HG02610 (cell line): ENCODE data around the gene UNC5B.

Experiments
- ATAC-seq: cut with Tn5 transposase; IDR thresholded peaks from one replicate; pipeline ENCODE4 v1.9.1; 2021; ENCODE audit warnings: mild to moderate bottlenecking, moderate library complexity; ENCODE audit not compliant: unreplicated experiment

Gene UNC5B

DNA sequence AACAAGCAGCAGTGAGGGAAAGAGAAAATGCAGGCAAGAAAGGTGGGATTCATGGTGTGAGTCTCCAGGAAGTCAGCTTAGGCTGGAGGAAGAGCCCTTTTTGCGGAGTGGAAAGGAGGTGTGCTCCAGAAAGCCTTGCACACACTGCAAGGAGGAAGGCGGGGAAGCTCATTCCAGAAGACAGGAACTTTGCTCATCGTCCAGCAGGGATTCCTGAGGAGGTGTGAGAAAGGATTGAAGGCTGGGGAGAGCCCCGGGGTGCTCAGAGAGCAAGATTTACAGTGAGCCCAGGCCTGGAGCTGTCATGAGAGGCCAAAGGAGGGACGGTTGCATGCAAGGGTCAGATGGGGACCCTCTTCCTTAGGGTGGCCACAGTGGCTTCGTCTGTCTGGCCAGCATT is 124.3 kb downstream of the UNC5B start:
- ATAC-seq, result no peak

DNA sequence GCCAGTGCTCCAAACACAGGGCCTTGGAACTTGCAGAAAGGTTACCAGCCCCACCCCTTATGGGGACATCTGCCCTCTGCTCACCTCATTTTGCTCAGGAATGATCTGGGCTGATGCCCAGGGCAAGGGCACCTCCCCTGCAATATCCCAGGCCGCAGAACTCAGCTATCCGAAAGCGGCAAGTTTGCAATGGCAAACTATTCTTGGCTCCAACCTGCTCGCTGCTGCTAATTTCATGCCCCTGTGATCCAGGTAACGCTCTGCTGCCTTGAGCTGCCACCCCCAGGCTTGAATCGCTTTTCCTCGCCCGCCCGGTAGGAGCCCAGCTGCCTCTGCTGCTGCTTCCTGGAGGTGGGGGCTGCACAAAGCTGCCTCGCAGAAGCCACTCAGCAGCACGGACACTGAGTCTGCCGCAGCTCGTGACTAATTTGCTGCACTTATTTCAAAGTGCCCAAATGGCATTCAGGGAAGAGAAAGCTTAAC is 124.9 kb downstream of the UNC5B start:
- ATAC-seq, result no peak

DNA sequence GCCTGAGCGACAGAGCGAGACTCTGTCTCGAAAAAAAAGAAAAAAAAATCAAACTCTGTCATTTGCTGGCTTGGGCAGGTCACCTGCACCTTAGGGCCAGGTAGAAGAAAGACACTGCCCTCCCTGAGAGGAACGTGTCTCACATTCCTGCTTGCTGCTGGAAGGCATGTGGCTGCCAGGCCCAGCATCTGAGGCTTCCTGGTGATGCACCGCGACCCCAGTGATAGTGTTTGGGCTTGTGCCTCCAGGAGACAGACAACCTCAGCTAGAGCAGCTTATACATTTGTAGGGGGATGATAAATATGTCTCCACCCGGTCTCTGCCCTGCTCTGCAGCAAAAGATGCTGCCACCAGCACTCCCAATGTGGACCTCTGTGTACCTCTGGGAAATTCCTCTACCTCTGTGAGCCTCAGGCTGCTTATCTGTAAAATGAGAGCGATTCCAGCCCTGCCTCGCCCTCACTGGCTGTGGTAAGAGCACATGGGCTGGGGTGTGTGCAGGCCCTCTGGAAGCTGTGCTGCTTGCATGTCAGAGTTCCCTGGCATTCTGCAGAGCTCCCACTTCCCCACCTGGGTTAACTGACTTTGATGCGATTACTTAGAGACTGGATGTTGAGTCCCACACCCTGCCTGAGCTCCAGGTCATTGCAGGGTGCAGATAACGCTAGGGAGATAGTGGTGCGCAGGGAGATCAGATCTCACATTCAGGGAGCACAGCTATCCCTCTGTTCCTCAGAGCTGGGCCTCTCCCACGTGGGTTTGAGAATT is 126.5 kb downstream of the UNC5B start:
- ATAC-seq, result no peak

DNA sequence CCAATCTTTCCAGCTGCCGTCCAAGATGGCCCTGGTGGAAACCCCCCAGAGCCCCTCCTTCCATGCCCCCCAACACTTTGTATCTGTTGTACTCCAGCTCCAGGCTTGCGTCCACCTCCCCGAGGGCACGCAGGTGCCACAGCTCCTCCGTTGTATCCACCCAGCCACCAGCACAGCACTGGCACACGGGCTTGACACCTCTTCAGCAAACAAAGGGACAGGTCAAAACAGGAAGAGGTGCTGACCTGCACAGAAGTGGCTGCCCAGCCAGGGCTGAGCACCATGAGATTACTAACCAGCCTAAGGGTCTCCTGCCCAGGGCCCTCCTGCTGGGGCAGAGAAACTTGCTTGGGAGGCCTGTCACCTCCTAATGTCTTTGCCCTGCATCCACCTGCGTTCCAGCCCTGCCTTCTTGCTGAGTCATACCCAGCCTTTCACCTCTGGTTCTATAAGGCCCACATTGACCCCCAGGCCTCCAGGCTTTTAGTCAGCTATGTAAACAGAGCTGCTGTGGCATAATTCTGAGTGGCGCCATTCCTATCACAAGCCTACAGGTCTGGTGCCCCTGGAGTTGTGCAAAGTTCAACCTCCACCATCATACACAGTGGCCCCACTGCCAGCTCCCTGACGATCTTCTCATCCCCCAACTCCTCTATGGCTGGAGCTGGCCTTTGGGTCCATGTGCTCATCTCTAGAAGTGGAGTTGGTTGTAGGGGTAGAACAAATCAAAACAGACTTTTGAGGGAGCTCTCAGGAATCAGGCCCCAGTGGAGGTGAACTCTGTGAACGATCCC is 127.6 kb downstream of the UNC5B start:
- ATAC-seq, result no peak

DNA sequence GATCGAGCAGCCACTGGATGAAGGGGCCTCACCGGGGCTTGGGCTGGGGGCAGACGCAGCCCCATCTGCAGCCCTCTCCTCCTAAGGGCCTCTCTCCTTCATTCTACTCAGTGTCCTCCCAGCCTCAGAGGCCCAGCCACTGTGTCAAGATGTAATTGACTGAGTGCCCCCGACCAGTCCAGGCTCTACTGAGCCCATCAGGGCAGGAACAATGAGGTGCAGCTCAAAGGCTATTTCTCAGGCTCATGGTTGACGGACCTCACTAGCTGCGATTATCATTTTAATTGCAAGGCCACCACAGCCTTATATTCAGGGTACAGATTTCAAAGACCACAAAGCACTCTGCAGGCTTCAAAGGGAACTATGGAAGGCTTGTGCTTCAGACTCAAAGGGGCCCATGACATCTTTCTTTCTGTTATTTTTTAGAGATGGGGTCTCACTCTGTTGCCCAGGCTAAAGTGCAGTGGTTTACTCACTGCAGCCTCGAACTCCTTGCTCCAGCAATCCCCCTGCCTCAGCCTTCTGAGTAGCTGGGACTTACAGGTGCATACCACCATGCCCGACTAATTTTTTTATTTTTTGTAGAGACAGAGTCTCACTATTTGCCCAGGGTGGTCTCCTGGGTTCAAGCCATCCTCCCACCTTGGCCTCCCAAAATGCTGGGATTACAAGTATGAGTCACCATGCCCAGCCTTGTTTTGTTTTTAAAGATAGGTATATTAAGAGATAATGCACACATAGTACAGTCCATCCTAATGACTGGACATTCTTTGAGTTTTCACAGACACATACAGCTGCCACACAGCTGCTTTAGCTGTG is 130.4 kb downstream of the UNC5B start:
- ATAC-seq, result no peak

DNA sequence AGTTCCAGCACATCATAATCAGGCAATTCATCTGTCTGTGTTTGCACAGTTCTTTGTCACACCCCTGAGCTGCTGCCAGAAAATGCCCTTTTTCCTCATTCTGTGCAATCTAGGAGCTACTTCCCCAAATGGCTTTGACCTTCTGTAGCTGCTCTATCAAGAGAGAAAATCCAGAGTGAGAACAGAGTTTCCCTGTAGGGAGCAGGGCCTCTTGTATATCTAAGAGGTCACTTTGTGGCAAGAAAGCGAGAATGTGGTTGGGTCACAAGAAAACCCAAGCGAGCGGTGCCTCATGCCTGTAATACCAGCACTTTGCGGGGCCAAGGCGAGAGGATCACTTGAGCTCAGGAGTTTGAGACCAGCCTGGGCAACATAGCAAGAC is 131.0 kb downstream of the UNC5B start:
- no peak for ATAC-seq

DNA sequence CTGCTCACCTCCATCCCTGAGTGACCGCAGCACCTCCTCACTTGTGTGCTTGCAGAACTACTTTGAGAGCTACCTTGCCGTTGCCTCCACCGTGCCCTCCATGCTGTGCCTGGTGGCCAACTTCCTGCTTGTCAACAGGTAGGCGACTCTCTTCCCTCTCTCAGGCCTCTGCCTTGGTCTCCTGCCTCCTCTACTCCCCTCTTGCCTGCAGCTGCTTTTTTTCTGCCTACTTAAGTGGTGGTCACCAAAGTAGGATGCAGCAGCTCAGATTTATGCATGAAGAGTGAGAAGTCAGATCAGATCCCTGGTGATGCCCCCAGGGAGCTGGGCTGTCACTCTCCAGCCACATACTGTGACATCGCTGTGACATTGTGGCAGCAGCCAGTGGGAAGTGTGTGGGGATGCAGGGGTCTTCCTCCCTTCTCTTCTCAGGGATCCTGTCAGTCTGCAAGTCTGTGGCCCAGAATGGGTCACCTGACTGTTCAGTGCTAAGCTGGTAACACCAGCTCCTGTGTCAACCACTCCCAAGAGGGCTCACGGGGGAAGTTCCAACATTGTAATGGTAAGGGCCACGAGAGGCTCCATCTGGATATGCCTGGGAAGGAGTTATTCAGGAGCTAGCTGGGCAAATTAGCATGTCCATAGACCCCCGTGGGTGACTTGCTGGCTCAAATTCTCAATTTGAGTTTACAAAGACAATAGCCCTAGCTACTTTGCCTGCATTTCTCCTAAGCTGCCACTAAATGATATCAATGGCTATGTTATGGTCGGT is 132.0 kb downstream of the UNC5B start:
- no peak for ATAC-seq

DNA sequence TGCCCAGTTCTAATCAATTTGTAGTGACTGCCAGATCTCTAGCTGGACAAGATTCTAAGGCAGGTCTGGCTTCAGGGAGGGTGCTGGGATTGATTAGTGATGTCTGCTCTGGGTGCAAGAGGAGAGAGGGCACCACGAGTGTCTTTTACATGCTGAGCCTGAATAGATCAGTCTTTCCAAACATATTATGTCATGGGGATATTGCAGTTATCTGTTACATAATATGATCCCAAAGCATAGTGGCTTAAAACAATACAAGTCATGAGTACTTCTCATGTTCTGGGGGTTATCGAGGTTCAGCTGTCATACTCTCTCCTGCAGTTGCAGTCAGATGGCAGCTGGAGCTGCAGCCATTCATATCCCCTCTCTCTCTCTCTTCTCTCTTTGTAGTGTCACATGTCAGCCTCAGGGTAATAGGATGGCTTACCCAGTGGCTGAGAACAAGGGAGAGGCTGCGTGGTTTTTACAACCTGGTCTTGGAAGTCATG is 132.7 kb downstream of the UNC5B start:
- no peak for ATAC-seq

DNA sequence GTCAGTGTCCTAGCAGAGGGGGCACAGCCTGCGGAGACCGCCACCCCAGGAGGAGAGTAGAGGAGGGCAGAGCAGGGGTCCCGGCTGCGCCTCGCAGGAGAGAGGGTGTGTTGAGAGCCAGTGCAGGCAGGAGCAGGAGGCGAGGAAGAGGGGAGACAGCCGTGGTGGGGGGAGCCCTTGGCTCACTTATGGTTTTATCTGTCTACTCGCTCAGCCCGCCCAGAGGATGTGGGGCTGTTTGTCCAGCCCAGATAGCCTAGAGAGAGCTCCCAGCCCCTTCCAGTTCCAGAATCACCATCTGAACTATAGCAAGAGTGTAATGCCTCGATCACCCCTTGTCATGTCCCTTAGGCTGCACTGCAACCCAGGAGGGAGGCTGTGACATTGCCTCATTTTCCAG is 133.3 kb downstream of the UNC5B start:
- no peak for ATAC-seq

DNA sequence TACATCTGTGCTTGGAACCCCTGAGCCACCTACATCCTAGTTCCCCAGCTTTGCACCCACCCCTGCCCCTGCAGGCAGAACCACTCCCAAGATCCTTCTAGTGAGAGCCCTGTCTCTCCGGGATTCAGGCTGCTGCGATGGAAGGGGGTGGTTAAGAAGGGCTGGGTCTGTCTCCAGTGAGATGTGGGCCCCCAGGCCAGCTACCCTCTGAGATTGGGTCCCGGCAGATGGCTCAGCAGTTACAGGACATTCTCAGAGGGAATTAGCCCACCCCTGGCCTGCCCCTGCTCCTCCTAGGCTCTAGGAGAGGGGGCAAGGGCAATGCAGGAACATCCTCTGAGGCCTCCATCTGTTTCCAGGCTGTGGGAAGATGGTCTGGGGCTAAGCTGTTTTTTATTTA is 134.4 kb downstream of the UNC5B start:
- no peak for ATAC-seq

DNA sequence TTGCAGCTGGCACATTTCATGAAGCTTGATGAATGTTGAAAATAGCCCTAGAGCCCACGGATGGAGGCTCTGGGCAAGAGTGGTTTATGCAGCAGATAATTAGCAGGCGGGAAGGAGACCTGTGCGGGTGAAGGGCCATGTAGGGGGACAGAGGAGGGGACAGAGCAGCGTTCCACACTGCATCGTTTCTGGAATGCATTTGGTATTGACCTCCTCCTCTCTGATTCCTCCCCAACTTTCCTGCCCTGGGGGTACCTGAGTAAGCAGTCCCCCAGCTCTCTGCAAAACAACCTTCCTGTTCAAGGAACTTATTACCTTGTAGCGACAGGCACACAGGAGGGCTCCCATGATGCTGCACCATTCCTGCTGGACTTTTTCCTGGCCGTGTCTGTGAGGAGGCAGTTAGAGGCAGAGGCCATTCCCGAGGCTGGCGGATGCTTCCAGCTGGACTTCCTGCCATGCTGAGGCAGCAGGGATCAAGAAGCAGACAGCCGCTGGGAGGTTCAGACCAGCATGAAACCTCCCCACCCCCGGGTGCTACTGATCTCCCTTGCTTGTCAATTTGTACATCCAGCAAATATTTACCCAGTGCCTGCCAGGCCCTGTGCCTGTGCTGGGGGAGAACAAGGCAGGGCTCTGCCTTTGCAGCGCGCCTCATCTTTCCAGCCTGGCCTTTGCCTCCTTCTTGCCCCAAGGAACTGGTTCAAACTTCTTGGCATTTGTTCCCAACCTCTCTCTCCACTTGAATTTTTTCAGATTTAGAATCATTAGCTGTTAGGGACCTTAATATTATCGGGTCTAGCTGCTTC is 135.4 kb downstream of the UNC5B start:
- ATAC-seq, result no peak

DNA sequence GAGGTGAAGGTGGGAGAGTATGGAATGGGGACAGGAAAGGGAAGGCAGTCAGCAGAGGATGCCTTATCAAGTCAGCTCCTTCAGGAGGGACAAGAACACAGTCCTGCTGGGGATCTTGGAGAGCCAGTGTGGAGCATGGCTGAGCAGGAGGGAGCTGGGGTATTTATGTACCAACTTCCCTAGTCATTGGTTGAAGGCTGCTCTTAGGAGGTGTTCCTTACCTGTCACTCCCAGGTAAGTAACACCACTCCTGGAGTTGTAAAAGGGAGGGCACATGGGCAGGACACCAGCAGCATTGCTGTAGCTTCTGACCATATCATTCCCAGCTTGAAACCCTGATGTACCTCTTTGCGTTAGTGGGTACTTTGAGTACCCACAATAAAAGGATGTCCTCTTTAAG is 136.5 kb downstream of the UNC5B start:
- ATAC-seq, result no peak

DNA sequence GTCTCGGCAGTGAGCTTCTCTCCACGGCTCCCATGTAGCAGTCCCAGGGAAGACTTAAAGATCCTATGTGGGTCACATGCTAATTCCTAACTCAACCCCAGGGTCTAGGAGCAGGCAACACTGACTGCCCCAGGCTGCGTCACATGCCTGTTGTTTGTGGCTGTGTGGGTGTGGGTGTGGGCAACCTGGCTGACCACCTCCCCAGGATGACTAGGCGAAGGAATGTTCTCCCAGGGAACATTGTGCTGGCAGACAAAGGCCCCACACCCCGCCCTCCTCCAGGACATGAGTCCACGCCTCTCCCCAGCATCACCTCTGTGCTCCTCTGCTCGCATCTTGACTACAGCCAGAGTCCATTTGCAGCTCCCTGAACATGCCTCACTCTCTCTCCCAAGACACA is 137.0 kb downstream of the UNC5B start:
- no peak for ATAC-seq

DNA sequence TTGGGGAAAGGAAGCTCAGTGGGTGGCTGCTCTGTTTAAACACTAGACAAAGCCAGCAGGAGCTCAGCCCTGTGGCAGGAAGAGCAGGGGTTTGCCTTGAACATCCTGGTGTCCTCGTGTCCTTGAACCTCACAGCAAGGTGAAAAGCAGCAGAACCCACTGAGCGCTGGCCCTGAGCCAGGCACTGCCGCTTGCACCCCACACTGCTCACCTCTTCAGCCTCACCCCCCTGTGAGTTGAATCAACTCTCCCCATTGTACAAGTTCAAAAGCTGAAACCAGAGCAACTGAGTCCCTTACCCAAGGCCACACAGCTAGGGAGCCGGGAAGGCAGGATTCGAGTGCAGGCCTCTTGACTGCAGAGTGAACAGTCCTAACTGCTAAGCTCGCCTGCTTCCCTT is 138.7 kb downstream of the UNC5B start:
- no peak for ATAC-seq

DNA sequence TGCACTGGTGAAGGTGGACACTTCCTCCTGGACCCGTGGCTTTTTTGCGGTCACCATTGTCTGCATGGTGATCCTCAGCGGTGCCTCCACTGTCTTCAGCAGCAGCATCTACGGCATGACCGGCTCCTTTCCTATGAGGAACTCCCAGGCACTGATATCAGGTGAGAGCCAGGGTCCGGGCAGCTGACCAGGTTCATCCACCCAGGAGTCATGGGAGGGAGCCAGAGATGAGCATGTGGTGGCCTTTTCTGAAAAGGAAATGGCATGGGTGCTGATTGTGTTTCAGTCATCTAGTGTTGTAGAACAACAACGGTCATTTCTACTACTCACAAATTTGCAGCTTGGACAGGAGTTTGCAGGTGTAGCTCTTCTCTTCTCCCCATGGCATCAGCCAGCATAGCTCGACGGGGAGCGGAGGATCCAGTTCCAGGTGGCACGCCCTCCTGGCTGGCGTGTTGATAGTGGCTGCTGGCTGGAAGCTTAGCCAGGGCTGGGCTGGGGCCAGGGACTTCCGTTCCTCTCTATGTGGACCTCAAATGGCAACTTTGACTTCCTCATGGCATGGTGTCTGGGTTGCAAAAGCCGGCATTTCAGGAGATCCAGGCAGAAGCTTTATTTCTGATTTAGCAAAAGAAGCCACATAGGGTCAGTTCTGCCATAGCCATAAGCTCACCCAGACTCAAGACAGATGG is 139.4 kb downstream of the UNC5B start:
- ATAC-seq, result no peak
